DND-41 (cell line): ENCODE results near the gene ANKRD18A.

ENCODE experiments used
- ATAC-seq: fragments of 200-7000 bp; cut with Tn5 transposase; 3 replicates; pipeline ENCODE4 v1.9.1; 2021; ENCODE audit warnings: low read depth; ENCODE audit not compliant: insufficient read depth
- DNase-seq: peaks from one replicate; pipeline ENCODE4 v3.0.0-alpha.2; 2020
- H2AFZ ChIP-seq: 2 replicates; pipeline ENCODE4 v1.6.0; 2012; ENCODE audit warnings: low read depth, low read length
- H3K27ac ChIP-seq: 2 replicates; pipeline ENCODE4 v1.5.1; 2012; ENCODE audit warnings: low read length, inconsistent platforms
- H3K27me3 ChIP-seq: fragments of 200-600 bp; sonication (generic); 2 replicates; pipeline ENCODE4 v1.6.0; 2012; ENCODE audit warnings: low read length, mild to moderate bottlenecking, inconsistent platforms; ENCODE audit not compliant: insufficient read depth, poor library complexity
- H3K36me3 ChIP-seq: 2 replicates; pipeline ENCODE4 v1.5.1; 2012; ENCODE audit warnings: low read length, inconsistent platforms; ENCODE audit not compliant: insufficient read depth
- H3K4me1 ChIP-seq: 2 replicates; pipeline ENCODE4 v1.5.1; 2012; ENCODE audit warnings: mild to moderate bottlenecking, low read length; ENCODE audit not compliant: insufficient read depth
- H3K4me2 ChIP-seq: 2 replicates; pipeline ENCODE4 v1.6.0; 2012; ENCODE audit warnings: mild to moderate bottlenecking, moderate library complexity, low read length, inconsistent platforms; ENCODE audit not compliant: insufficient read depth
- H3K4me3 ChIP-seq, 2 experiments: fragments of 200-600 bp in 1 of 2; shearing (Covaris generic) in 1 of 2; 2 replicates each; pipeline ENCODE4 v1.5.1; 2012 to 2016; ENCODE audit warnings: inconsistent platforms in 2 of 2, low read length in 2 of 2, mild to moderate bottlenecking in 2 of 2, low read depth in 1 of 2, moderate library complexity in 1 of 2
- H3K79me2 ChIP-seq: 2 replicates; pipeline ENCODE4 v1.6.0; 2012; ENCODE audit warnings: low read length, inconsistent platforms; ENCODE audit not compliant: insufficient read depth
- H3K9ac ChIP-seq: 2 replicates; pipeline ENCODE4 v1.6.0; 2012; ENCODE audit warnings: low read depth, mild to moderate bottlenecking, inconsistent platforms, low read length, moderate library complexity
- H3K9me3 ChIP-seq: 2 replicates; pipeline ENCODE4 v1.5.1; 2012; ENCODE audit warnings: low read length, moderate library complexity, mild to moderate bottlenecking, inconsistent platforms; ENCODE audit not compliant: insufficient read depth, severe bottlenecking
- H4K20me1 ChIP-seq: 2 replicates; pipeline ENCODE4 v1.6.0; 2012; ENCODE audit warnings: low read length; ENCODE audit not compliant: insufficient read depth
- CTCF ChIP-seq: IDR thresholded peaks from 2 replicates; pipeline ENCODE4 v1.5.1; 2012; ENCODE audit warnings: borderline replicate concordance, low read length, moderate library complexity, mild to moderate bottlenecking; ENCODE audit not compliant: poor library complexity, severe bottlenecking; ENCODE audit errors: extremely low read depth
- EZH2 ChIP-seq: IDR thresholded peaks from 3 replicates; pipeline ENCODE4 v1.6.1; 2012; ENCODE audit warnings: borderline replicate concordance, low read depth, mild to moderate bottlenecking, moderate library complexity, low read length, inconsistent platforms; ENCODE audit not compliant: severe bottlenecking

The ANKRD18A gene

DNA sequence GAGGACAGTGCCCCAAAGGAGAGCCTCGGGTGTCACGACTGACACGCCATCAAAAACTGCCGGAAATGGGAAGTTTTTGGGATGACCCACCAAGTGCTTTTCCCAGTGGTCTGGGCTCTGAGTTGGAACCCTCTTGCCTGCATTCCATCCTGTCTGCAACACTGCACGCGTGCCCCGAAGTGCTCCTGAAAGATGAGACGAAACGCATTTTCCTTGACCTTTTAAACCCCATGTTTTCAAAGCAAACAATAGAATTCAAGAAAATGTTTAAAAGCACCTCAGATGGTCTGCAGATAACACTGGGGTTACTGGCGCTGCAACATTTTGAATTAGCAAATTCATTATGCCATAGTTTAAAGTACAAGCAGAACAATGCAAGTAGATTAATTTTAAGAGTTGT is 92.9 kb downstream of the ANKRD18A start:
- no peak for TF ChIP-seq EZH2

GRCh38 chr9:38526591-38526990 is 93.8 kb downstream of the ANKRD18A start:
- no peak for DNase-seq
- Histone ChIP-seq H3K36me3 (no peaks in the 10 kb centered on the region), H3K4me2 (no peak overlapping the region), H3K9me3 (no peaks in the 10 kb centered on the region), H2AFZ (no peak overlapping the region), H3K79me2 (no peaks in the 10 kb centered on the region), H3K4me1 (no peaks in the 10 kb centered on the region), H3K27me3 (no peaks in the 10 kb centered on the region), H4K20me1 (no peaks in the 10 kb centered on the region), H3K4me3 (no peak overlapping the region), H3K27ac (no peak overlapping the region), H3K9ac (no peak overlapping the region)
- no peak for ATAC-seq
- TF ChIP-seq EZH2 (no peak), CTCF (no peak)

More for the DNA sequence above, 92.9 kb downstream of the ANKRD18A start:
- no peak overlapping the region; the same call in 1 of the 2 replicates for H2AFZ ChIP-seq
- no peak overlapping the region for H3K27ac ChIP-seq
- ATAC-seq (no peak), DNase-seq (no peak)
- H3K4me1 ChIP-seq, result no peaks in the 10 kb centered on the region
- no peaks in the 10 kb centered on the region for H3K79me2 ChIP-seq
- no peaks in the 10 kb centered on the region for H3K9me3 ChIP-seq
- H3K4me3 ChIP-seq, result no peak overlapping the region
- no peaks in the 10 kb centered on the region for H3K36me3 ChIP-seq
- H4K20me1 ChIP-seq, result no peaks in the 10 kb centered on the region
- no peaks in the 10 kb centered on the region for H3K27me3 ChIP-seq
- no peak overlapping the region for H3K9ac ChIP-seq
- no peak overlapping the region for H3K4me2 ChIP-seq

DNA sequence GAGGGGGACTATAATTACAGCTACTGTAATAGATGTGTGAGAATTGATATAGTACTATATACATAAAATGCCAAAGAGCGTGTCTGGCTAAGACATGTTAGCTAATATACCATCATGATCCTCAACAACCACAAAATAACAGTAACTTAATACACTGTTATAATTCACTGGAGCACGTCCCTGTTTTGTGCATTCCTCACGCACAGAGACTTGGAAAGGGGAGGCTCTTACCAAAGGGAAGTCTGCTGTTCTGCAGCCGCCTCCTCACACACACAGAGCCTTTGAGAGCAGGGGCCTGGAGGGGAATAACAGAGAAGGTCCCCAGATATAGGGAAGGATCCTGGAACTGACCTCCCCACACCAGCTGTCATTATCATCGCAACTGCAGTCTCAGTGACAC is 97.3 kb downstream of the ANKRD18A start:
- TF ChIP-seq CTCF (no peak), EZH2 (no peak)

GRCh38 chr9:38521762-38522161 is 98.6 kb downstream of the ANKRD18A start:
- Histone ChIP-seq H4K20me1 (no peaks in the 10 kb centered on the region), H3K4me2 (no peak overlapping the region), H2AFZ (no peak overlapping the region), H3K9me3 (no peaks in the 10 kb centered on the region), H3K79me2 (no peaks in the 10 kb centered on the region), H3K36me3 (no peaks in the 10 kb centered on the region), H3K4me3 (no peak overlapping the region), H3K4me1 (peaks cover 4% of the 10 kb centered on the region), H3K9ac (no peak overlapping the region), H3K27me3 (no peaks in the 10 kb centered on the region), H3K27ac (no peak overlapping the region)
- ATAC-seq (no peak), DNase-seq (no peak)
- TF ChIP-seq CTCF (no peak), EZH2 (no peak)

More for the DNA sequence above, 97.3 kb downstream of the ANKRD18A start:
- Histone ChIP-seq H4K20me1 (no peaks in the 10 kb centered on the region), H2AFZ (no peak overlapping the region), H3K27me3 (no peaks in the 10 kb centered on the region), H3K4me1 (no peaks in the 10 kb centered on the region), H3K79me2 (no peaks in the 10 kb centered on the region), H3K9me3 (no peaks in the 10 kb centered on the region), H3K27ac (no peak overlapping the region), H3K9ac (no peak overlapping the region), H3K36me3 (no peaks in the 10 kb centered on the region), H3K4me3 (no peak overlapping the region), H3K4me2 (no peak overlapping the region)
- DNase-seq, result no peak
- no peak for ATAC-seq
